ENCODE results near the gene PLEKHM2.
"Not testable (repeated sequence)": the region's sequence is repeated elsewhere in the genome, so short reads cannot be mapped to it uniquely, and the experiment has no call there.

PLEKHM2 gene

DNA sequence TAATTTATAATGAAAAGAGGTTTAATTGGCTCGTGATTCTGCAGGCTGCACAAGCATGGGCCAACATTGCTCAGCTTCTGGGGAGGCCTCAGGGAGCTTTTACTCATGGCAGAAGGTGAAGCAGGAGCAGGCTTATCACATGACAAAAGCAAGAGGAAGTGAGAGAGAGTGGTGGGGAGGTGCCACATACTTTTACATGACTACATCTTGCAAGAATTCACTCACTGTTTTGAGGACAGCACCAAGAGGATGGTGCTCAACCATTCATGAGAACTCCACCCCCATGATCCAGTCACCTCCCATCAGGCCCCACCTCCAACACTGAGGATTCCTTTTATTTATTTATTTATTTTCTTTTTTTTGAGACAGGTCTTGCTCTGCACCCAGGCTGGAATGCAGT is 5.5 kb upstream of the PLEKHM2 start:
- no peak for DNase-seq

DNA sequence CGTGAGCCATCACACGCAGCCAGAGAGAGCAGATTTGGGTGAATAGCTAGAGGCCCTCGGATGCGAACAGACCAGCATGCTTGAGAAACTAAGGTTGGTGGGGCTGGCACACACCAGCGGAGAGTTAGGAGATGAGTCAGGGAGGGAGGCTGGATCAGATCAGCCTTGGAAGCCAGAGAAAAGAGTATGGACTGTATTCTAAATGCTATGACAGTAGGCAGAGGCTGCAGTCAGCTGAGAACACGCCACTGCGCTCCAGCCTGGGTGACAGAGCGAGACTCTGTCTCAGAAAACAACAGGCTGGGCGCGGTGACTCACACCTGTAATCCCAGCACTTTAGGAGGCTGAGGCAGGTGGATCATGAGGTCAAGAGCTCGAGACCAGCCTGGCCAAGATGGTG is 4.0 kb upstream of the PLEKHM2 start:
- DNase-seq, result no peak

DNA sequence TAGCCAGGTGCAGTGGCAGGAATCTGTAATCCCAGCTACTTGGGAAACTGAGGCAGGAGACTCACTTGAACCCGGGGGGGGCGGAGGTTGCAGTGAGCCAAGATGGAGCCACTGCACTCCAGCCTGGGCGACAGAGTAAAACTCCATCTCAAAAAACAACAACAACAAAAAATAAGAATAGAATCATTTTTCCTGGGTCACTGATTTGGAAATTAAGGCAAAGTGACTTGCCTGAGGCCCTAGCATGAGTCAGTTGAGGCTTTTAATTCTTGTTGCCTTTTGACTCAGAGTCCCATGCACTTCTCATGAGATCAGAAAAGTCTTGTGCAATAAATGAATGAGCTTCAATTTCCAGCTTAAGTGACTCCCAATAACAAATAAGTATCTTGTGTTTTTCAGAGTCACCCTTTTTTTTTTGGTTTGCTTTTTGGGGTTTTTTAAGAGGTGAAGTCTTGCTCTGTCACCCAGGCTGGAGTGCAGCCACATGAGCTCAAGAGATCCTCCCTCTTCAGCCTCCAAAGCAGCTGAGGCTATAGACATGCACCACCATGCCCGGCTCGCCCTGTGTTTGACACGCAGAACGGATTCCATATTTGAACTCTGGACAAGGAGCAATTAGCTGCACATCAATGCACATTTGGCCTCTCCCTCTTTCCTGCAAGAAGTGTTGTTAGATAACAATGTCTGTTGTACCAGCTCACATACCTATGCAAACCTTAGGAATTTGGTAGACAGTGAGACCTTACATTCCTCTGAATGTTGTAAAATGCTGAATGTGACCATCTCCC is 3.4 kb upstream of the PLEKHM2 start:
- DNase-seq, result no peak

DNA sequence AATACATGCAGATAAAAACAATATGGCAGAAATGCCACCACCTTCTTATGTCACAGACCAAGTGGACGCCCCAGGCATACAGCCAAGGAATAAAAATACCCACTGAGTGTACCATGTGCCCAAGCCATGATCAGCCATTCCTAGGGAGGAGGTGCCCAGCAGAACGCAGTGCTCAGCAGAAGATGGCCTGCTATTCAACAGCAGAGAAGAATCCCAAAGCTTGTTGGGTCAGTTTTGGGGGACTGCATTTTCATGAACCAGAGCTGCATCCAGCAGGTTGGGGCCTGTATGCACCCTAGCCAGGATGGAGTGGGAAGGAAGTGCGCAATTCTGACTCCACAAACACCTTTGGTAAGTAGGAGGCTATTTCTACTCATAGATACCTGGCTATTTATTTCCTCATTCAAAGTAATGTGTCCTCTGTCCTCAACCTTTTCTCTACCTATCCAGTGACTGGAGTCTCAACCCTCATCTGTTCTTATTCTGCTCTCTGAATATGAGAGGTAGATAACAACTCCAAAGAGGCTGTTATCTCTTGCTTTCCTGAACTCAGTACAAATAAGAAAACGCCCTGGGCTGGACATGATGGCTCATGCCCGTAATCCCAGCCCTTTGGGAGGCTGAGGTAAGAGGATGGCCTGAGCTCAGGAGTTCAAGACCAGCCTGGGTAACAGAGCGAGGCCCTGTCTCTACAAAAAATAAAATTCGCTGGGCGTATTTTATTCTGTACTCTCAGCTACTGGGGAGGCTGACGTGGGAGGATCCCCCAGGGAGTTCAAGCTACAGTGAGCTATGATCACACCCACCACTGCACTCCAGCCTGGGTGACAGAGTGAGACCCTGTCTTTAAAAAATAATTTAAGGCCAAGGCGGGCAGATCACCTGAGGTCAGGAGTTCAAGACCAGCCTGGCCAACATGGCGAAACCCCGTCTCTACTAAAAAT is 2.5 kb upstream of the PLEKHM2 start:
- DNase-seq, result no peak

DNA sequence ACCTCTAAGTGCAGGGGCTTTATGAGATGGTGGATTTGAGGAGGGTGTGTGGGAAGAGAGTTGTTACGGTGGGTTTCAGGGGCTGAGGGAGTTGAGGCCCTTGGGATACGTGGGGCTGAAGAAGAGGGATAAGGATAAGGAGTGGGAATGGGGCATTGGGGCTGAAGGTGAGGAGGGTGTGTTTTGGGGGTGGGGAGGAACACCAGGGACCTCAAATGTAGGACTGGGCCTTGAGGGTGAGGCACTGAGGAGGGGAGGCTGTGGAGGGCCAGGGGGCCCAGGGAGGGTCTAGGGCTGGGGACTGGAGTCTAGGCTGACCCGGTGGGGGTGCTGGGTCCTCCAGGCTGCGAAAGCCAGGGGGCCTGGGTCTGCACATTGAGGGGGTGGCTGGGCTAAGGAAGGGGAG is 1.2 kb upstream of the PLEKHM2 start:
- DNase-seq, result no peak

DNA sequence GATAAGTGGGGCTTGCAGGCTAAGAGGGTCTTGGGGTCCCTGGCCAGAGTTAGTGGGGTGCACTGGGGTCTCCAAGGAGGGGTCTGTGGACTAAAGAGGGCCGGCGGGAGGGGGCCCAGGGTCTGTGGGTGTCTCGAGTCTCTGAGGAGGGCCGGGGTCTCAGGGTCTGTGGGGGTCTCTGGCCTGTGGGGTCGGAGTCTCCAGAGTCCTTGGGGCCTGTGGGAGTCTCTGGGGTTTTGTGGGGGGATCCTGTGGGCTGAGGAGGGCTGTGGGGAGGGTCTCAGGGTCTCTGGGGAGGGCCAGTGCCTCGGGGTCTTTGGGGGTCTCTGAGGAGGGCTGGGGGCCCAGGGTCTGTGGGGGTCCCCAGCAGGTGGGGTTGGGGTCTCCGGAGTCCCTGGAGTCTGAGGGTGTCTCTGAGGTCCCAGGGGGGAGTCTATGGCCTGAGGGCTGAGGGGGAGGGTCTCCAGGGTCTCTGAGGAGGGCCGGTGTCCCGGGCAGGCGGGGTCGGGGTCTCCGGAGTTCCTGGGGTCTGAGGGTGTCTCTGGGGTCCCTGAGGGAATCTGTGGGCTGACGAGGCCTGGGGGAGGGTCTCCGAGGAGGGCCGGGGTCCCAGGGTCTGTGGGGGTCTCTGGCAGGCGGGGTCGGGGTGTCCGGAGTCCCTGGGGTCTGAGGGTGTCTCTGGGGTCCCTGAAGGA is 628 bp upstream of the PLEKHM2 start:
- no peak for DNase-seq

DNA sequence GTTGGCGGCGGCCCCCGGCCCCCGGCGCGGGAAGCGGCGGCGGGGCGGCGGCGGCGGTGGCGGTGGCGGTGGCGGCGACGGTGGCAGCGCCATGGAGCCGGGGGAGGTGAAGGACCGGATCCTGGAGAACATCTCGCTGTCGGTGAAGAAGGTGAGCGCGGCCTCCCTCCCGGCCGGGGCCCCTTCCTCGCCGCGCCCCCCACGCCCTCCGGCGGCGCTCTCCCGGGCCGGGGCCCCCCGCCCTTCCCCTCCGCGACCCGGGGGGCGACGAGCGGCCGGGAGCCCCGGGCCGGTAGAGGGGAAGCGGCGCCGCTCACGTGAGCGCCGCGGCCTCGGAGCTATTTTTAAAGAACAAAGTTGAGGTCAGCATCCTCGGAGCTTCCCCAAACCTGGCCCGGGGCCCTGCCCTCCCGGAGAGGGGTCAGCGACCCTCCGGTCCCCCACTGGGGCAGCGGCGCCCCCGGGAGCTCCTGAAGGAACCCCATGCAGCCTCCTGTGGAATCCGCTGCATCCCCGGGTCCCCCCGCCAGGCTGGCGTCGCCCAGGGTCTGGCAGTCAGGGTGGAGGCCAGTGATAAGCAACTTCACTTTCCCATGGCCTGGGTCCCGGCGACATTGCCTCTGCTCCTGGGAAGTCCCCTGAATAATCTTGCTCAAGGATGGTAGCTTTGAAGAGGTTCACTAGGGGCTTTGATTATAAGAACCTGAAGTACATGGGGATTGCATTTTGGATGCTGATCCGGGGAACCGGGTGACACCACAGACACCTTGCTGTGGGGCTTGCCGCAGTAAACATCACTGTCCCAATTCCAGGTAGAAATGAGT is 560 bp downstream of the PLEKHM2 start:
- DNase-seq, result no peak

DNA sequence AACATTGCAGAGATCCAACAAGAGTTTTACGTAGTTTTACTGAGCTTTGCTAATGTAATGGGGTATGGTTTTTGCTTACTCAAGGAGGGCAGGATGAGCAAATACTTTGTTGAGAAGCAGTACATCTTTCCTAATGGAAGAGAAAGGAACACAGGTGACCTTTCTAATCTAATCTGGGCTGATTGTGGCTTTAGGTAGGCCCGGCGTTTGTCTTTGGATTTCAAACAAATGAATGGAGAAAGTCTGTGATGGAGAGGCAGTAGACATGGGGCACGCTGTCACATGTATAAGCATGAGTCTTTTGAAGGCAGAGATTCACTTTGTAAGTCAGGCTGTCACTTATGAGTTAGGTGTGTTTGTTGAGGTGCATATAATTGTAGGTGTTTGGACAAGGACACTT is 1.7 kb downstream of the PLEKHM2 start:
- DNase-seq, result no peak

- DNase-seq, result no peak
These were observed 3.3 kb downstream of the PLEKHM2 start for GRCh38 chr1:15687446-15687845.

DNA sequence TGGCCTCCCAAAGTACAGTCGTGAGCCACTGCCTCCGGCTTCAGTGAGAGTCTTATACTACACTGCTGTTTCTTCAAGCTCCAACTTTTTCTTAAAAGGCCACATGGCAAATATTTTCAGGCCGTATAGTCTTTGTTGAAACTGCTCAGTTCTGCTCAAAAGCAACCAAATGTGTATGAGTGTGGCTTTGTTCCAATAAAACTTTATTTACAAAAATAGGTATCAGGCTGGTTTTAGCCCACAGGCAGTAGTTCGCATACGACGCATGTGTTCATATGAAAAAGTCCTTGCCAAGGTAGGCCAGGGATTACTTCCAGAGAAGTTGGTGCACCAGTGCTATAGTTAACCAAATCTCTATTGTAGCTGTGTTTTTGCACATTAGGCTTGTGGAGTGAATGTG is 6.2 kb downstream of the PLEKHM2 start:
- no peak for DNase-seq

GRCh38 chr1:15691434-15692032 is 7.4 kb downstream of the PLEKHM2 start:
- no peak for DNase-seq

GRCh38 chr1:15692121-15692682 is 8.1 kb downstream of the PLEKHM2 start:
- DNase-seq, result no peak

- DNase-seq, result no peak
These were observed 9.3 kb downstream of the PLEKHM2 start for GRCh38 chr1:15693371-15693770.

- DNase-seq, result peak; percentile 55
These were observed 12.9 kb downstream of the PLEKHM2 start for GRCh38 chr1:15696956-15697521.

- DNase-seq, result no peak
These were observed 14.1 kb downstream of the PLEKHM2 start for GRCh38 chr1:15698201-15698600.

- not testable (repeated sequence) for DNase-seq
These were observed 15.2 kb downstream of the PLEKHM2 start for GRCh38 chr1:15699321-15699720.

DNA sequence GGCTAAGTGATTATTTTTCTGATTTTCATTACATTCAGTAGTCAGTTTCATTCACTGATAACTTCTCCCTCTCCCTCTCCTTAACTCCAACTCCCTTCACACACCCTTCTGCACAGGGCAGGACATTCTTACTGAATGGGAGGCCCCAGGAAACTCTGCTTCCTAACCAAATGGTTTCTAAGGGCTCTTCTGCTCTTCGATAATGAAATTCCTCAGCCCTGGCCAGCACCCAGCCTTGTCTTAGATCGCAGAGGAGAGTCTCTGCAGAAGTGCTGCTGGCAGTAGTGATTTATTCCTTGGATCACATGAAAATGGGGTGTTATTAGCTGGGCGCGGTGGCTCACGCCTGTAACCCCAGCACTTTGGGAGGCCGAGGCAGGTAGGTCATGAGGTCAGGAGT is 16.4 kb downstream of the PLEKHM2 start:
- no peak for DNase-seq

DNA sequence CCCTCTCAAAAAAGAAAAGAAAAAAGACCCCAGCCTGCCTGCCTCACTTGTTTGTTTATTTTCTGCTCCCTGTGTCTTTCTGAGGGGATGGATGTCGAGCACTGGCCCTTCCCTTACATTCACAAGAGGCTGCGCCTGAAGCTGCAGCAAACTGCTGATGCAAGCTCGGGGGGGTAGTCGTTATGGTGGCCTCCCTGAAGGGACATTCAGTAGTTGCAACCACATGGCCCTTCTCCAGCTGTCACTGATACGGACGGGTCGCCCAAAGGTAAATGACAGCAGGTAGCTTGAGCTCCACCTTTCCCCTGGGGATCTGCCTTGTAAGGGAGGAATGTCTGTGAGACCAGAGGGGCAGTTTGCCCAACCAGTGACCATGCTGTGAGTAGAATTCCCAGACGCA is 17.7 kb downstream of the PLEKHM2 start:
- no peak for DNase-seq

DNA sequence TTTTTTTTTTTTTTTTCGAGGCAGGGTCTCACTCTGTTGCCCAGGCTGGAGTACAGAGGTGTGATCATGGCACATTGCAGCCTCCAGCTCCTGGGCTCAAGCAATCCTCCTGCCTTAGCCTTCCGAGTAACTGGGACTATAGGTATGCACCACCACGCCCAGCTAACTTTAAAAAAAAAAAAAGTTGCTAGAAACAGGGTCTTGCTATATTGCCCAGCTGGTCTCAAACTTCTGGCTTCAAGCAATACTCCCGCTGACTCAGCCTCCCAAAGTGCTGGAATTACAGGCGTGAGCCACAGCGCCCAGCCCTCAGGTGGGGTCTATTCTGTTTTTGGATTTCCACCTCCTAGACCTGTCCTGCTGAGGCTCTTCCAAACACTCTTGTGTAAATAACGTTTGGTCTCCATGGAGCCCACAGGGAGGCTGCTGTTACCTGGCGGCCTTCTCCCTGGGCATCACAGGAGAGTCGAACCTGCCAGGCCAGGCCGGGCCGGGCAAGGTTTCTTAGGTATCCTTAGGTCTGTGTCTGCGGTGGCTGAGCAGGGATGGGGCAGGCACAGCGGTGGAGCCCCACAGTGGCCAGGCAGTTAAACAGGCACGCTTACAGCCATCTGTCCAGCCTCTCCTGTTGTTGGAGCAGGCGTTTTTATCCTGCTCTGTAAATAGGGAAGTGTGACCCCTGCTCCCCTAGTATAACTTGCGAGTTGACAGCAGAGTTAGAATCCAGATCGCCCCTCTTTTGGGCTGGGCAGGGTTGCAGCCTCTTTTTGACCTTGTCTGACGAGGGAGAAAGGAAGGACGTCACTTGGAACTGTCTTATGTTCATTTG is 18.8 kb downstream of the PLEKHM2 start:
- DNase-seq, result no peak

- no peak for DNase-seq
These were observed 19.4 kb downstream of the PLEKHM2 start for GRCh38 chr1:15703562-15703961.
